Measurements from ENCODE around the gene RAET1E.
"Not testable (repeated sequence)": the region's sequence is repeated elsewhere in the genome, so short reads cannot be mapped to it uniquely, and the experiment has no call there.

The RAET1E gene

GRCh38 chr6:149908480-149908879 is 10.6 kb upstream of the RAET1E start:
- not testable (repeated sequence) for DNase-seq

DNA sequence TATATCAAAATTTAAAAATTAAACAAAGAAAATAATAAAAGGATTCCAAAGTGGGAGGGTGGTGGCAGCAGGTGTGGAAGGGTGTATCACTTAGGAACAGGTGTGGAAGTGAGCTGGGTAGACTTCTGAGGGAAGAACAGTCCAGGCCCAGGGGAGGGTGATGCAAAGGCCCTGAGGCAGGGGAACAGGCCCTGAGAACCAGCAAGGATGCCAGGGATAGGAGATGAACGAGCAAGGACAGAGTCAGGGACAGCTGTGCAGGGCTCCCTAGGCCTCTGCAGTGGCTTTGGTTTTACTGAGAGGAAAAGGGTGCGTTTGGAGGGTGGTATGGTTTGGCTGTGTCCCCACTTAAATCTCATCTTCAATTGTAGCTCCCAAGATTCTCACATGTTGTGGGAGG is 9.4 kb upstream of the RAET1E start:
- no peak for DNase-seq

- DNase-seq = no peak
Measured at GRCh38 chr6:149906405-149906804, 8.5 kb upstream of the RAET1E start.

- no peak for DNase-seq
Measured at GRCh38 chr6:149905911-149906371, 8.0 kb upstream of the RAET1E start.

GRCh38 chr6:149905371-149905910 is 7.5 kb upstream of the RAET1E start:
- no peak for DNase-seq

DNA sequence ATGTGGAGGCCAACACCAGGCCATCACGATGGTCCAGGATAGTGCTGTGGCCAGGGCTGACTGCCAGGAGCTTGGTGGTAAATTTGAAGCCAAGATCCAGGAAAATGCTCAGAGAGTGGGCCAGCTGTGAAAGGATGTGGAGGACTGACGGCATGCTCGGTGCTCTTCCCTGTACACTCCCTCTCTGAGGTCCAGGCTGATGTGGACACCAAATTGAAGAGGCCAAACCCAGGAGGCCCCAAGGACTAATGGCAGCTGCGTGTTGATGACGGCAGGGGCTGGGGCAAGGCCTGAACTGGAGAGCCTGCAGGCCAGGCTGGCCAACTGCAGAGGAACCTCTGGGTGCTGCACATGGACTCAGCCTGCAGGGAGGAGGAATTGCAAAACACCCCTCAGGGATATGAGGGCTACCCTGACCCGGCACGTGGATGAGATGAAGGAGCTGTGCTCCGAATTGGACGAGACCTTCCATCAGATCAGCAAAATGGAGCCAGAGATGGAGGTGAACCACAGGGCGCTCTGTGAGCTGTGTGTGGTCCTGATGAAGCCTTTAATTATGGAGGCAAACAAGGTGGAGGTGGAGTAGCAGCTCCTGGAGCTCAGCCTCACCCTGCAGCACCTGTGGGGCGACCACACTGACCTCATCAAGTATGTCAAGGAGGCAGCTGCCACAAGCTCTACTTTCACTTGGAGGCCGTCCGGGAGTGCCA is 6.9 kb upstream of the RAET1E start:
- DNase-seq = no peak

GRCh38 chr6:149903938-149904611 is 6.2 kb upstream of the RAET1E start:
- no peak for DNase-seq

- DNase-seq = no peak
Measured at GRCh38 chr6:149901444-149902140, 3.7 kb upstream of the RAET1E start.

DNA sequence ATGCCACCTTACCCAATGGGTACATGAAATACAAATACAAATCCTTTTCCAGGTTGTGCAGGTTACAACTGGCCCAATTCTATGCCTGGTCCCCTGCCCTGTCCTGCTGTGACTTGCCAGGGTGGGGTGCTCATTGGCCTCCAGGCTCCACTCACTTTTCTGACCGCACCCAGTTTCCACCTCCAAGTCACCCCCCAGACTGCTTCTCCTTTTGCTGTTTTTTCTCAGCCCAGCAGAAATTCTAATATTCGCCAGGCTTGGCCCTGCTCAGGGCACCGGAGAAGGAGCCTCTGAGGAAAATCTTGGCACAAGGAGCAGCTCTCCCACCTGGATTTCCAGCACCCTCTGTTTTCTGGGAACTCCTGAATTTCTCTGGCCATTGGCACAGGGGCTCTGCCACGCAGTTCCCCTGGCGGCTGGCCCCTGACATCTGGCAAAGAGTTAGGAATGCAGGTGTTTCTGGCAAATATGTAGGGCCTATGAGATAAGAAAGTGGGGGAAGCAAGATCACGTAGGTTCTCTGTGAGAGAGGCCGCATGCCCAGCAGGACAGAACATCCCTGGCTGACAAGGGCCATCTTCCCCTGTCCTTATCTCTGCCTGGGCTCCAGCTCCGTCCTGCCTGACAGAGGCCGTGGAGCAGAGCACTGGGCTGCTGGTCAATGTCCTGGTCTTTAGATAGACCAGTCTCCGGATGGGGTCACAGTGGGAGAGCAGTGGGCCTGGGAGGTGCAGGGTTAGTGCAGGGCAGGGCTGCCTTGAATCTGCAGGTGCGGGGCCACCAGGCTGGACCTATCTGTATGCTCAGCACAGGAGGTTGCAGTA is 2.9 kb upstream of the RAET1E start:
- DNase-seq = no peak

DNA sequence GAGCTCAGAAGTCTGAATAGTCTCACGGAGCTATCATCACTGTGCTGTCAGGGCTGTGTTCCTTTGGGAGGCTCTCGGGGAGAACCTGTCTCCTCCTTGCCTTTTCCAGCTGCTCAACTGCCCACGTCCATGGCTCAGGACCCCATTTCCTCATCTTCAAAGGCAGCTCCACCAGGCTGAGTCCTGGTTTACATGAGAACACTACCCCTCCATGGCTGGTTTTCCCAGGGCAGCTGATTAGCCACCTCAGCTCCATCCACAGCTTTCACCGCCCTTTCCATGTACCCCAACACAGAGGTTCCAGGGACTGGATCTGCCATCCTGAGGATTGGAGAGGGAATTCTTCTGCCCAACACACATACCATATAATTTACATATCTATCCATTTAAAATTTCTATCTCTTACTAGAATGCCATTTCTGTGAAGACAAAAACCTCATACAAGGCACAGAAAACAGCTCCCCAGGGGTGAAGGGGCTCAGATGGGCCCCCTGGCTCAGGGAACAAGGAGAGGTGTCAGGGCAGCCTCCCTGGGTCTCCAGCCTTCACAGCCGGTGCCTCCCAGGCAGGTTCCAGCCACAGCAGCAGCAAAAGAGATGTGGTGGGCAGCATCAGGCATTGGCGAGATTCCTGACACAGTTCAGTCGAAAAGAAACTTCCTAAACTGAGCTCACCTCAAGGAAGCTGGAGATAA is 2.2 kb upstream of the RAET1E start:
- no peak for DNase-seq

GRCh38 chr6:149899486-149899885 is 1.6 kb upstream of the RAET1E start:
- no peak for DNase-seq

- DNase-seq = no peak
Measured at GRCh38 chr6:149898966-149899365, 1.1 kb upstream of the RAET1E start.

- DNase-seq = no peak
Measured at GRCh38 chr6:149897015-149897697, 757 bp downstream of the RAET1E start.

DNA sequence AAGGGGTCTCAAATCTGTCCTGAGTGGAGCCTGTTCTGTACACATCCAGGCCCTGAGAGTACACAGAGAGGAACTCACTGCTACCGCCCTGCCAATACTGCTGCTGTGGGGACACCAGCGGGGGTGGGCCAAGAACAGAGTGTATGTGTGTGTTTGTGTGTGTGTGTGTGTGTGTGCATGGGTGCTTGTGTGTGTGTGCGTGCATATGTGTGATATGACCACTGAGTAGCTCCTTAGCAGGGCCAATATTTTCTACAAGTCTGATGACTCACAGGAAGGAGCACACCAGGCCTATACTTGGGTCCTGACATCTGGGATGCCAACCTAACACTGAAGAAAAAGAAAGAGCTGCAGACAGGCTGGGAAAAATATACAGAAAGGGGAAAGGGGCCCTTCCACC is 1.4 kb downstream of the RAET1E start:
- DNase-seq = no peak

- DNase-seq = peak; percentile 64
Measured at GRCh38 chr6:149895833-149896271, 2.1 kb downstream of the RAET1E start.

DNA sequence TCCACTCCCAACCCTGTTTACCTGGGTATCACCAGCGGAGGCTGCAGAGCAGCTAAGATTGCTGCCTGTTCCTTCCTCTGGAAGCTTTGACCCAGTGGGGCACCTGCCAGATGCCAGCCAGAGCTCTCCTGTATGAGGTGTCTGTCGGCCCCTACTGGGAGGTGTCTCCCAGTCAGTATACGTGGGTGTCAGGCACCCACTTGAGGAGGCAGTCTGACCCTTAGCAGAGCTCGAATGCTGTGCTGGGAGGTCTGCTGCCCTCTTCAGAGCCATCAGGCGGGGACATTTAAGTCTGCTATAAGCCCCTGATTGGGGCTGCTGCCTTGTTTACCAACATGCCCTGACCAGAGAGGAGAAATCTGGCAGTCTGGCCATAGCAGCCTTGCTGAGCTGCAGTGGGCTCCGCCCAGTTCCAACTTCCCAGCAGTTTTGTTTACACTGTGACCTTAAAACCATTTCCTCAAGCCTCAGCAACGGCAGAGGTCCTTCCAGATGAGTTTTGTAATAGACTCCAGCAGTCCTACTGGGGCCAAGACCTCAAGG is 2.8 kb downstream of the RAET1E start:
- DNase-seq = no peak

DNA sequence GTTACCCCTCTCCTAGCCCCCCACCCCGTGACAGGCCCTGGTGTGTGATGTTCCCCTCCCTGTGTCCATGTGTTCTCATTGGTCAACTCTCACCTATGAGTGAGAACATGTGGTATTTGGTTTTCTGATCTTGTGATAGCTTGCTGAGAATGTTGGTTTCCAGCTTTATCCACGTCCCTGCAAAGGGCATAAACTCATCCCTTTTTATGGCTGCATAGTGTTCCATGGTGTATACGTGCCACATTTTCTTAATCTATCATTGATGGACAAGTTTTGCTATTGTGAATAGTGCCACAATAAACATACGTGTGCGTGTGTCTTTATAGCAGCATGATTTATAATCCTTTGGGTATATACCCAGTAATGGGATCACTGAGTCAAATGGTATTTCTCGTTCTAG is 6.0 kb downstream of the RAET1E start:
- DNase-seq = not testable (repeated sequence)

DNA sequence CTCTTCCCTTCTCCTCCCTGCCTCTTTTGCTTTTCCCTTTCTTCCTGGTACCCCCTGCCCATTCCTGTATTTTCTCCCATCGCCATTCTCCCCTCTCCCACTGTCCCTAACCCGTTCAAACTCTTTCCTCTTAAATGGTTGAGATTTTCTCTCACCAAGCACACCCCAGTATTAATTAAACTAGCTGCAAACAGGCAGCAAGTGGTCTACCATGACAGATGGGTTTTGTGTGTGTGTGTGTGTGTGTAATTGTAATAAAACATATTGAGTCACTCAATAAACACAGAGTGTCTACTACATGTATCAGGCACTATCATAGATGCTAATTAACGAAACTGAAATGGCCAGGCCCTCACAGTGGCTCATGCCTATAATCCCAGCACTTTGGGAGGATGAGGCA is 6.7 kb downstream of the RAET1E start:
- DNase-seq = no peak

GRCh38 chr6:149890629-149891045 is 7.3 kb downstream of the RAET1E start:
- DNase-seq = no peak

GRCh38 chr6:149889326-149889725 is 8.6 kb downstream of the RAET1E start:
- no peak for DNase-seq

DNA sequence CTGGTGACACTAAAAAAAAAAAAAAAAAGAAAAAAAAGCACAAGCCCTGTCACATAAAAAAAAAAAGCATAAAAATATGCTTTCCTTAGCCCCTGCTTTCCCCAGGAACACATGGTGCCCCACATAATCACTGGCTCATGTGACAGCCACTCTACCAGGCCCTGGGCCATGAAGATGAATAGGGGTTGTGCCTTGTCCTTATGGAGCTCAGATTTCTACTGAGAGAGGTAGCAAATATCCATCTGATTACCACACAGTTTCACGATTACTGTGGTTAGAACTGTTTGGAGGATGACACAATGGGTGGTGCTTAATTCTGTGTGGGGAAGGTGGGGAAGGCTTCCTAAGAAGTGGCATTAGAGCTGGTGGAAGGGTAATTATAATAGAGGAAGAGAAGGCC is 9.3 kb downstream of the RAET1E start:
- DNase-seq = no peak

All from CD4-positive, alpha-beta T cell treated with Interleukin-6 for 4 hours (primary cell).